A549 (cell line): Measurements from ENCODE around the gene DHPS.

Experiments
- CBX8 ChIP-seq: fragments of 200-600 bp; sonication (generic); IDR thresholded peaks from 2 replicates; pipeline ENCODE4 v1.6.1; 2016
- EP300 ChIP-seq, 2 experiments: fragments of >200 bp; sonication (Bioruptor Twin); formaldehyde crosslinking; IDR thresholded peaks; 2 replicates in 1 of 2; 3 replicates in 1 of 2; pipeline ENCODE4 v1.6.1; 2016 to 2017
- FOSL2 ChIP-seq, 2 experiments: fragments of 450-650 bp in 1 of 2; fragments of >200 bp in 1 of 2; sonication (Bioruptor Twin) in 1 of 2; formaldehyde crosslinking; IDR thresholded peaks; 2 replicates each; pipeline versions ENCODE4 v1.5.0 to v1.6.1; 2016 to 2020; ENCODE audit warnings: mild to moderate bottlenecking in 1 of 2, moderate library complexity in 1 of 2
- KDM1A ChIP-seq: fragments of 200-600 bp; sonication (generic); IDR thresholded peaks from 2 replicates; pipeline ENCODE4 v1.6.1; 2016; ENCODE audit warnings: low read depth, mild to moderate bottlenecking
- NFE2L2 ChIP-seq: fragments of 150-350 bp; conservative IDR thresholded peaks from 2 replicates; pipeline ENCODE4 v1.6.1; 2014; ENCODE audit warnings: low read length
- NR3C1 ChIP-seq: fragments of >200 bp; sonication (Bioruptor Twin); formaldehyde crosslinking; IDR thresholded peaks from 3 replicates; pipeline ENCODE4 v1.6.1; 2017
- POLR2A ChIP-seq: IDR thresholded peaks from 2 replicates; pipeline ENCODE4 v1.6.1; 2012; ENCODE audit warnings: mild to moderate bottlenecking, low read length
- RFX5 ChIP-seq: fragments of 450-650 bp; IDR thresholded peaks from 2 replicates; pipeline ENCODE4 v1.7.1; 2014; ENCODE audit warnings: antibody characterized with exemption, mild to moderate bottlenecking, moderate library complexity
- SMC3 ChIP-seq: fragments of >200 bp; sonication (Bioruptor Twin); formaldehyde crosslinking; IDR thresholded peaks from 3 replicates; pipeline ENCODE4 v1.6.1; 2018; ENCODE audit warnings: inconsistent platforms
- TFCP2L1 ChIP-seq: fragments of 250-450 bp; sonication (Bioruptor Pico); IDR thresholded peaks from 2 replicates; pipeline ENCODE4 v1.5.0; 2021; ENCODE audit warnings: mild to moderate bottlenecking
- TF ChIP-seq, protein P1 (sequence below): fragments of >200 bp; sonication (Bioruptor Twin); formaldehyde crosslinking; IDR thresholded peaks from 3 replicates; pipeline ENCODE4 v1.5.1; 2016
- TF ChIP-seq, protein P2 (sequence below): IDR thresholded peaks from 2 replicates; pipeline ENCODE4 v1.6.1; 2012
- TF ChIP-seq, protein P3 (sequence below): fragments of 450-650 bp; IDR thresholded peaks from 2 replicates; pipeline ENCODE4 v1.6.1; 2014; ENCODE audit warnings: antibody characterized with exemption

DNA sequence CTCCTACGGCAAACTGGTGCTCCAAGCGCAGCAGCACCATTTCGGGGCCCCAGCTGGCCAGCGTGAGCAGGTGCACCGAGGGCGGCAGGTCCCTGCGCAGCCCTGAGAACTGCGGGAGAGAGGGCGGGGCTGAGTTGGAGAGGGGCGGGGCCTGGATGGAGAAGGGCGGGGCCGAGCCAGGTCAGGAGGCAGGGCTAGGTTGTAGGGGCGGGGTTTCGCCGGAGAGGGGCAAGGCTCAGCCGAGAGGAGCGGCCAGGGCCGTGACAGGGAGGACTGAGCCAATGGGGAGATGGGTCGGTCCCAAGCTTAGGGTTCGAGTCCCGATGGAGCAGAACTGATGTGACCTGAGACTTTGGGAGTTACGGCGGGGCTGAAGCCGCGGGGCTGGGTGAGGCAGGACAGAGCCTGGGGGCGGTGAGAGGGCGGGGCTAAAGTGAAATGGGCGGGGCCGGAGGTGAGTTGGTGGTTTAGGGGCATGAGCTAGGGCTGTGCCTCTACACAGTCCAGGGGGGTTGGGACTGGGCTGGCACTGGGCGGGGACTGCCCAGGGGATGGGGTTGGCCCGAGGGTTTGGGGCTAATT is 34.1 kb downstream of the DHPS start:
- TF ChIP-seq RFX5 = no peak
- TF ChIP-seq, protein P1, sequence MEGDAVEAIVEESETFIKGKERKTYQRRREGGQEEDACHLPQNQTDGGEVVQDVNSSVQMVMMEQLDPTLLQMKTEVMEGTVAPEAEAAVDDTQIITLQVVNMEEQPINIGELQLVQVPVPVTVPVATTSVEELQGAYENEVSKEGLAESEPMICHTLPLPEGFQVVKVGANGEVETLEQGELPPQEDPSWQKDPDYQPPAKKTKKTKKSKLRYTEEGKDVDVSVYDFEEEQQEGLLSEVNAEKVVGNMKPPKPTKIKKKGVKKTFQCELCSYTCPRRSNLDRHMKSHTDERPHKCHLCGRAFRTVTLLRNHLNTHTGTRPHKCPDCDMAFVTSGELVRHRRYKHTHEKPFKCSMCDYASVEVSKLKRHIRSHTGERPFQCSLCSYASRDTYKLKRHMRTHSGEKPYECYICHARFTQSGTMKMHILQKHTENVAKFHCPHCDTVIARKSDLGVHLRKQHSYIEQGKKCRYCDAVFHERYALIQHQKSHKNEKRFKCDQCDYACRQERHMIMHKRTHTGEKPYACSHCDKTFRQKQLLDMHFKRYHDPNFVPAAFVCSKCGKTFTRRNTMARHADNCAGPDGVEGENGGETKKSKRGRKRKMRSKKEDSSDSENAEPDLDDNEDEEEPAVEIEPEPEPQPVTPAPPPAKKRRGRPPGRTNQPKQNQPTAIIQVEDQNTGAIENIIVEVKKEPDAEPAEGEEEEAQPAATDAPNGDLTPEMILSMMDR = no peak
- no peak for TF ChIP-seq EP300 (IDR thresholded peaks at IDR 0.05)
- no peak for TF ChIP-seq POLR2A
- TF ChIP-seq KDM1A = no peak
- no peak for TF ChIP-seq FOSL2 (IDR thresholded peaks at IDR 0.05)
- TF ChIP-seq FOSL2 (CRISPR knock-in tag; IDR thresholded peaks at IDR 0.05) = no peak
- TF ChIP-seq, protein P2, sequence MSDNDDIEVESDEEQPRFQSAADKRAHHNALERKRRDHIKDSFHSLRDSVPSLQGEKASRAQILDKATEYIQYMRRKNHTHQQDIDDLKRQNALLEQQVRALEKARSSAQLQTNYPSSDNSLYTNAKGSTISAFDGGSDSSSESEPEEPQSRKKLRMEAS = no peak
- TF ChIP-seq SMC3 = no peak
- TF ChIP-seq CBX8 = no peak
- no peak for TF ChIP-seq NFE2L2
- no peak for TF ChIP-seq TFCP2L1 (CRISPR knock-in tag)
- TF ChIP-seq NR3C1 = no peak
- TF ChIP-seq, protein P3, sequence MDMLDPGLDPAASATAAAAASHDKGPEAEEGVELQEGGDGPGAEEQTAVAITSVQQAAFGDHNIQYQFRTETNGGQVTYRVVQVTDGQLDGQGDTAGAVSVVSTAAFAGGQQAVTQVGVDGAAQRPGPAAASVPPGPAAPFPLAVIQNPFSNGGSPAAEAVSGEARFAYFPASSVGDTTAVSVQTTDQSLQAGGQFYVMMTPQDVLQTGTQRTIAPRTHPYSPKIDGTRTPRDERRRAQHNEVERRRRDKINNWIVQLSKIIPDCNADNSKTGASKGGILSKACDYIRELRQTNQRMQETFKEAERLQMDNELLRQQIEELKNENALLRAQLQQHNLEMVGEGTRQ = no peak
